ENCODE data around the gene C1orf21.

Gene C1orf21

GRCh38 chr1:184677344-184677743 lies 290.5 kb downstream of the C1orf21 start:
- TF ChIP-seq, protein P1, sequence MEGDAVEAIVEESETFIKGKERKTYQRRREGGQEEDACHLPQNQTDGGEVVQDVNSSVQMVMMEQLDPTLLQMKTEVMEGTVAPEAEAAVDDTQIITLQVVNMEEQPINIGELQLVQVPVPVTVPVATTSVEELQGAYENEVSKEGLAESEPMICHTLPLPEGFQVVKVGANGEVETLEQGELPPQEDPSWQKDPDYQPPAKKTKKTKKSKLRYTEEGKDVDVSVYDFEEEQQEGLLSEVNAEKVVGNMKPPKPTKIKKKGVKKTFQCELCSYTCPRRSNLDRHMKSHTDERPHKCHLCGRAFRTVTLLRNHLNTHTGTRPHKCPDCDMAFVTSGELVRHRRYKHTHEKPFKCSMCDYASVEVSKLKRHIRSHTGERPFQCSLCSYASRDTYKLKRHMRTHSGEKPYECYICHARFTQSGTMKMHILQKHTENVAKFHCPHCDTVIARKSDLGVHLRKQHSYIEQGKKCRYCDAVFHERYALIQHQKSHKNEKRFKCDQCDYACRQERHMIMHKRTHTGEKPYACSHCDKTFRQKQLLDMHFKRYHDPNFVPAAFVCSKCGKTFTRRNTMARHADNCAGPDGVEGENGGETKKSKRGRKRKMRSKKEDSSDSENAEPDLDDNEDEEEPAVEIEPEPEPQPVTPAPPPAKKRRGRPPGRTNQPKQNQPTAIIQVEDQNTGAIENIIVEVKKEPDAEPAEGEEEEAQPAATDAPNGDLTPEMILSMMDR (IDR thresholded peaks at IDR 0.05; ENCODE audit: control insufficient read depth, insufficient read depth, low read depth, low read length, missing control alignments): no peak
- H3K4me3 ChIP-seq (ENCODE audit: control insufficient read depth, low read depth, low read length): no peak overlapping the region
- DNase-seq (ENCODE audit: low read depth): no peak
